ENCODE measurements around the gene TRIM40.

- TF ChIP-seq CTCF (IDR thresholded peaks at IDR 0.05 in 4 of 5, conservative IDR thresholded peaks at IDR 0.05 in 1 of 5) (no peak), POLR2A (IDR thresholded peaks at IDR 0.05) (no peak)
These were observed 23.4 kb upstream of the TRIM40 start for GRCh38 chr6:30112402-30112994.
